K562 (cell line): Measurements from ENCODE around the gene ATP9A. TPM values are rescaled to one million over a fixed set of nuclear protein-coding genes. Genes with fewer than 3 reads are reported as not detected.

Experiments
- ATAC-seq: fragments of 200-7000 bp; cut with Tn5 transposase; 3 replicates; pipeline ENCODE4 v1.9.1; 2020; ENCODE audit warnings: moderate library complexity
- BruUV-seq: library from RNA; stranded (reverse); fragments of 400-500 nt; replicated peaks from 2 replicates; lab custom pipeline; 2021; lab: Mats Ljungman, UMichigan
- CTCF ChIA-PET: fragments of 300-600 bp; formaldehyde crosslinking; extraction: SDS; loops from one replicate; lab custom pipeline; 2021; ENCODE audit warnings: low intra/inter-chr PET ratio; lab: Yijun Ruan, JAX
- POLR2A ChIA-PET: fragments of 300-600, 350-650 bp; sonication (Branson Sonifier 250); formaldehyde crosslinking; extraction: SDS; loops from one replicate; lab custom pipeline; 2021; ENCODE audit warnings: antibody characterized with exemption, inconsistent platforms; lab: Yijun Ruan, JAX
- DNase-seq, 4 experiments: peaks; one replicate each; pipeline versions ENCODE4 v3.0.0 to v3.0.0-alpha.2; 2011 to 2018; ENCODE audit warnings: low spot score in 3 of 4, mixed read lengths in 3 of 4; ENCODE audit errors: extremely low read depth in 1 of 4
- FAIRE-seq: peaks from 2 replicates; lab custom pipeline; 2011; peaks lifted over from hg19 to GRCh38; lab: Jason Lieb, UNC
- H2AFZ ChIP-seq: 2 replicates; pipeline ENCODE4 v1.6.0; 2011; ENCODE audit warnings: low read depth, low read length, control low read depth, inconsistent platforms
- H3K27ac ChIP-seq: fragments of 200-600 bp; 3 replicates; pipeline ENCODE4 v1.8.0; 2011; ENCODE audit warnings: low read depth, mild to moderate bottlenecking, control low read depth, inconsistent platforms, low read length, moderate library complexity, mixed read lengths; ENCODE audit errors: extremely low read depth
- H3K27me3 ChIP-seq, 2 experiments: fragments of 300-600 bp in 1 of 2; 2 replicates in 1 of 2; 3 replicates in 1 of 2; pipeline versions ENCODE4 v1.6.0 to v1.8.0; 2011; ENCODE audit warnings: inconsistent platforms in 2 of 2, low read length in 2 of 2, mild to moderate bottlenecking in 1 of 2, mixed read lengths in 1 of 2, moderate library complexity in 1 of 2; ENCODE audit not compliant: control insufficient read depth in 2 of 2, insufficient read depth in 2 of 2
- H3K36me3 ChIP-seq: fragments of 300-600 bp; 3 replicates; pipeline ENCODE4 v1.8.0; 2011; ENCODE audit warnings: mild to moderate bottlenecking, low read length, inconsistent platforms; ENCODE audit not compliant: control insufficient read depth, insufficient read depth
- H3K4me1 ChIP-seq, 2 experiments: fragments of 200-600 bp in 1 of 2; replicated peaks in 1 of 2; 2 replicates in 1 of 2; 3 replicates in 1 of 2; pipeline versions ENCODE4 v1.5.1 to v1.8.0; 2011; ENCODE audit warnings: inconsistent platforms in 2 of 2, low read length in 2 of 2, mild to moderate bottlenecking in 1 of 2, mixed read lengths in 1 of 2, moderate library complexity in 1 of 2; ENCODE audit not compliant: control insufficient read depth in 2 of 2, insufficient read depth in 2 of 2
- H3K4me2 ChIP-seq: 2 replicates; pipeline ENCODE4 v1.6.1; 2011; ENCODE audit warnings: low read length, control low read depth, inconsistent platforms, mixed read lengths; ENCODE audit not compliant: insufficient read depth
- H3K4me3 ChIP-seq: fragments of 200-600 bp; sonication (generic), shearing (Covaris generic); 2 replicates; pipeline ENCODE4 v1.5.1; 2016; ENCODE audit warnings: control low read depth, inconsistent platforms
- H3K79me2 ChIP-seq: fragments of 200-600 bp; 3 replicates; pipeline ENCODE4 v1.8.0; 2011; ENCODE audit warnings: low read length, inconsistent platforms; ENCODE audit not compliant: control insufficient read depth, insufficient read depth
- H3K9ac ChIP-seq, 2 experiments: 2 replicates each; pipeline versions ENCODE4 v1.6.0 to v1.6.1; 2011; ENCODE audit warnings: low read depth in 2 of 2, low read length in 2 of 2, control low read depth in 1 of 2, inconsistent platforms in 1 of 2, mild to moderate bottlenecking in 1 of 2, mixed read lengths in 1 of 2; ENCODE audit not compliant: insufficient read depth in 1 of 2
- H3K9me1 ChIP-seq: one replicate; pipeline ENCODE4 v1.6.0; 2011; ENCODE audit warnings: inconsistent platforms, mild to moderate bottlenecking, low read length, moderate library complexity; ENCODE audit not compliant: control insufficient read depth, insufficient read depth
- H3K9me3 ChIP-seq: replicated peaks from 2 replicates; pipeline ENCODE4 v1.5.1; 2011; ENCODE audit warnings: low read depth, low read length, inconsistent platforms; ENCODE audit not compliant: control insufficient read depth, insufficient read depth
- H4K20me1 ChIP-seq: replicated peaks from 2 replicates; pipeline ENCODE4 v1.6.1; 2011; ENCODE audit warnings: low read length, inconsistent platforms, mixed read lengths; ENCODE audit not compliant: control insufficient read depth, insufficient read depth
- ARID2 ChIP-seq: fragments of 450-650 bp; IDR thresholded peaks from 2 replicates; pipeline ENCODE4 v1.6.1; 2017; ENCODE audit warnings: antibody characterized with exemption, mild to moderate bottlenecking
- ATF3 ChIP-seq, 2 experiments: fragments of 450-650 bp in 1 of 2; sonication (generic) in 1 of 2; formaldehyde crosslinking in 1 of 2; IDR thresholded peaks in 1 of 2; conservative IDR thresholded peaks in 1 of 2; 2 replicates each; pipeline versions ENCODE4 v1.6.1 to v1.8.1; 2016 to 2023; ENCODE audit warnings: mild to moderate bottlenecking in 2 of 2, moderate library complexity in 2 of 2, inconsistent platforms in 1 of 2, missing genetic modification reagents in 1 of 2
- CREM ChIP-seq: IDR thresholded peaks from 2 replicates; pipeline ENCODE4 v1.6.1; 2014; ENCODE audit warnings: antibody characterized with exemption, low read depth
- FOSL1 ChIP-seq: fragments of 200-800 bp; sonication (Bioruptor generic); conservative IDR thresholded peaks from 2 replicates; pipeline ENCODE4 v1.6.1; 2016; ENCODE audit warnings: missing genetic modification characterization, missing compliant biosample characterization
- GATAD2B ChIP-seq: fragments of 450-650 bp; IDR thresholded peaks from 2 replicates; pipeline ENCODE4 v1.6.1; 2017; ENCODE audit warnings: mild to moderate bottlenecking, borderline replicate concordance
- JUN ChIP-seq, 2 experiments: sonication (generic) in 1 of 2; formaldehyde crosslinking in 1 of 2; IDR thresholded peaks; 2 replicates each; pipeline versions ENCODE4 v1.6.1 to v1.8.0; 2012 to 2022; ENCODE audit warnings: borderline replicate concordance in 2 of 2, mild to moderate bottlenecking in 2 of 2, improper control_type of control experiment in 1 of 2, low read depth in 1 of 2, low read length in 1 of 2, missing genetic modification reagents in 1 of 2
- JUND ChIP-seq, 2 experiments: IDR thresholded peaks; 2 replicates in 1 of 2; 3 replicates in 1 of 2; pipeline ENCODE4 v1.6.1; 2011; ENCODE audit warnings: borderline replicate concordance in 2 of 2, low read depth in 2 of 2, low read length in 2 of 2, improper control_type of control experiment in 1 of 2, missing biosample characterization in 1 of 2, missing genetic modification characterization in 1 of 2, missing genetic modification reagents in 1 of 2
- YY1 ChIP-seq, 3 experiments: IDR thresholded peaks; 2 replicates each; pipeline ENCODE4 v1.6.1; 2011; ENCODE audit warnings: low read length in 2 of 3, mild to moderate bottlenecking in 2 of 3, moderate library complexity in 2 of 3, borderline replicate concordance in 1 of 3, control low read depth in 1 of 3, low read depth in 1 of 3; ENCODE audit not compliant: insufficient read depth in 3 of 3, insufficient replicate concordance in 2 of 3, control insufficient read depth in 1 of 3, insufficient read length in 1 of 3; ENCODE audit errors: extremely low read depth in 1 of 3
- ZFP36 ChIP-seq: fragments of 150-350 bp; IDR thresholded peaks from 2 replicates; pipeline ENCODE4 v1.6.1; 2018; ENCODE audit warnings: low read length, low read depth; ENCODE audit not compliant: partially characterized antibody
- ZKSCAN8 ChIP-seq: fragments of 200-800 bp; sonication (Bioruptor generic); IDR thresholded peaks from 2 replicates; pipeline ENCODE4 v1.6.1; 2016; ENCODE audit warnings: missing genetic modification characterization, missing compliant biosample characterization
- WGBS: fragments of 100-300 bp; shearing (Covaris generic); methylation state at CpG from one replicate; pipeline ENCODE4 v1.1.6; 2016; ENCODE audit warnings: low coverage, mixed read lengths; ENCODE audit not compliant: insufficient coverage; ENCODE audit errors: missing lambda C conversion rate; 5-methylcytosine and 5-hydroxymethylcytosine counted together
- in situ Hi-C: fragments of 300-500 bp; cut with MboI; formaldehyde crosslinking; loops from 4 replicates; pipeline ENCODE4 v1.15.0; 2018; ENCODE audit warnings: inconsistent platforms, mixed read lengths
- intact Hi-C: fragments of 100-400 bp; cut with micrococcal nuclease; formaldehyde crosslinking; loops from 2 replicates; pipeline ENCODE4 v1.14.2; 2022
- polyA plus RNA-seq, 8 experiments: library from polyadenylated mRNA; depleted of rRNA in 4 of 8; stranded (reverse) in 5 of 8; unstranded in 3 of 8; fragments of >200 nt; fragmentation: Nextera tagmentation in 2 of 8; fragmentation: Illumina TruSeq in 1 of 8; extraction: Ambion mirVana in 2 of 8; extraction: Trizol in 1 of 8; gene quantifications; 2 replicates each; pipeline versions ENCODE4 v1.2.1 to v1.2.3, GENCODE V29; 2011 to 2014; ENCODE audit warnings: inconsistent platforms in 1 of 8, missing spikeins in 1 of 8
- total RNA-seq, 7 experiments: library from RNA; depleted of rRNA in 6 of 7; stranded (reverse); fragments of >200 nt in 6 of 7; fragmentation: Illumina TruSeq in 2 of 7; extraction: Trizol in 2 of 7; gene quantifications; 2 replicates each; pipeline versions ENCODE4 v1.2.1 to v1.2.3, GENCODE V29; 2011 to 2021; ENCODE audit warnings: low replicate concordance in 1 of 7

ATP9A gene
- total and polyA plus RNA-seq, 9 of the 15 experiments (the other 6 are each of a cell fraction or from before 2014, with no cell fraction given): 0.18 to 0.62 (median 0.29) TPM

GRCh38 chr20:51586005-51586440 lies 182.2 kb downstream of the ATP9A start:
- FAIRE-seq (peak; percentile 70), ATAC-seq (peak; percentile 77), DNase-seq (no peak)
- H3K79me2 ChIP-seq: no peaks in the 10 kb centered on the region
- H2AFZ ChIP-seq: no peak overlapping the region
- no peak overlapping the region for H3K4me2 ChIP-seq
- TF ChIP-seq CREM (peak; percentile 36; the same call in 1 of the 2 replicates), GATAD2B (no peak), FOSL1 (peak; percentile 64), YY1 (IDR thresholded peaks at IDR 0.05; ENCODE audit: borderline replicate concordance in 1 of 3, control insufficient read depth in 1 of 3, extremely low read depth in 1 of 3, insufficient read depth in 3 of 3, insufficient read length in 1 of 3, insufficient replicate concordance in 2 of 3, low read depth in 1 of 3, low read length in 2 of 3) (peak in 1 of 3 experiments; percentile 22), ZFP36 (peak; percentile 6), ZKSCAN8 (CRISPR knock-in tag) (peak; percentile 98), JUN (IDR thresholded peaks at IDR 0.05; ENCODE audit: borderline replicate concordance, low read depth, low read length) (0 out of 2 replicates have a peak, but pooled peaks have one; percentile 32), JUN (CRISPR knock-in tag; IDR thresholded peaks at IDR 0.05; ENCODE audit: borderline replicate concordance) (no peak), ATF3 (IDR thresholded peaks at IDR 0.05) (peak; percentile 88), ATF3 (CRISPR knock-in tag; conservative IDR thresholded peaks at IDR 0.05) (no peak), ARID2 (no peak), JUND (IDR thresholded peaks at IDR 0.05; ENCODE audit: borderline replicate concordance, low read depth, low read length) (peak; percentile 70; the same call in 1 of the 2 replicates), JUND (tag; IDR thresholded peaks at IDR 0.05; ENCODE audit: borderline replicate concordance, low read depth, low read length) (peak; percentile 57; the same call in 2 of the 3 replicates)
- WGBS: 13% methylated on average over 4 of the region's 4 CpGs
- H3K9me3 ChIP-seq: no peaks in the 10 kb centered on the region
- CTCF ChIA-PET: no interaction called here
- no peaks in the 10 kb centered on the region for H3K4me1 ChIP-seq
- POLR2A ChIA-PET: interaction anchor here (0.6 to 0.8 kb wide), 2 partner anchors 79 to 191 kb away, joined by 3 read pairs; no protein-coding TSS in a partner anchor
- no peaks in the 10 kb centered on the region for H3K27me3 ChIP-seq
- no TSS peak for BruUV-seq
- no peak overlapping the region for H3K4me3 ChIP-seq
- intact Hi-C loops: no loop called here
- no peak overlapping the region for H3K9ac ChIP-seq
- in situ Hi-C loops: no loop called here
- no peaks in the 10 kb centered on the region for H3K9me1 ChIP-seq
- no peaks in the 10 kb centered on the region for H3K36me3 ChIP-seq
- no peaks in the 10 kb centered on the region for H4K20me1 ChIP-seq
- H3K27ac ChIP-seq: no peak overlapping the region
